NCI-H2081 treated with DMSO at 0.1 percent for 48 hours (cell line): Measurements from ENCODE around the gene POTEM.
"Not testable (repeated sequence)": the region's sequence is repeated elsewhere in the genome, so short reads cannot be mapped to it uniquely, and the experiment has no call there.

ENCODE experiments used
- DNase-seq: peaks from one replicate; lab custom pipeline; 2025; lab: John Stamatoyannopoulos, UW

Gene POTEM

GRCh38 chr14:19038060-19038664 is 70.9 kb downstream of the POTEM start:
- not testable (repeated sequence) for DNase-seq

DNA sequence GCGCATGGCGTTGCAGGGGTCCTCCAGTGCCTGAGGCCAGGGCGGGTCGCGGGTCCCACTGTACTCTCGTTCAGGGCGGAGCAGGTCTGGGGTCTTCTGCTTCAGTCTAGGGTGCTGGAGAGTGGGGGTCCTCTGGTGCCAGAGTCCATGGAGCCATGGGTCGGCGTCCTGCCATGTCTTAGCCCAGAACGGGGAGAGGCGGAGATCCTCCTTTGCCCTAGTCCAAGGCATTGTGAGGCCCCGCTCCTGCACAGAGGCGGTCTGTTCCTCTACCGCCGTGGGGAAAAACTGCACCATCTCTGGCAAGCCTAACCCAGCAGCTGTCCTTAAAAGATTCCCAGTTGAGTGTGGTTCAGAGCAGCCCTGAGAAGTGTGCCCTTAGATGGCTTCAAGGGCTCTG is 71.6 kb downstream of the POTEM start:
- DNase-seq: not testable (repeated sequence)

GRCh38 chr14:19043384-19043783 is 76.2 kb downstream of the POTEM start:
- DNase-seq: not testable (repeated sequence)
